Glutamatergic neuron (in vitro differentiated cells): Measurements from ENCODE around the gene JAKMIP1. TPM values are rescaled to one million over a fixed set of nuclear protein-coding genes. Genes with fewer than 3 reads are reported as not detected.

Source experiments
- DNase-seq: peaks from one replicate; pipeline ENCODE4 v3.0.0; 2022
- H3K27ac Mint-ChIP-seq: one replicate; pipeline ENCODE4 v1.8.0; 2020; ENCODE audit warnings: mild to moderate bottlenecking, mixed read lengths, inconsistent platforms; ENCODE audit not compliant: unreplicated experiment
- H3K27me3 Mint-ChIP-seq: one replicate; pipeline ENCODE4 v1.8.0; 2020; ENCODE audit warnings: mild to moderate bottlenecking, moderate library complexity, mixed read lengths, inconsistent platforms; ENCODE audit not compliant: unreplicated experiment
- H3K36me3 Mint-ChIP-seq: one replicate; pipeline ENCODE4 v1.8.0; 2020; ENCODE audit warnings: mild to moderate bottlenecking, mixed read lengths, inconsistent platforms; ENCODE audit not compliant: unreplicated experiment
- H3K4me1 Mint-ChIP-seq: one replicate; pipeline ENCODE4 v1.8.0; 2020; ENCODE audit warnings: mild to moderate bottlenecking, low read depth, mixed read lengths, inconsistent platforms; ENCODE audit not compliant: unreplicated experiment
- H3K4me3 Mint-ChIP-seq: one replicate; pipeline ENCODE4 v1.8.0; 2020; ENCODE audit warnings: mild to moderate bottlenecking, mixed read lengths, inconsistent platforms; ENCODE audit not compliant: unreplicated experiment
- H3K9me3 Mint-ChIP-seq: one replicate; pipeline ENCODE4 v1.8.0; 2020; ENCODE audit warnings: mild to moderate bottlenecking, moderate library complexity, mixed read lengths, inconsistent platforms; ENCODE audit not compliant: unreplicated experiment
- total RNA-seq: library from RNA; stranded (reverse); fragmentation: NEBNext Ultra II Directional; extraction: Animal tissue kit (Norgen Biotek cat#: 25700); gene quantifications from one replicate; pipeline ENCODE4 v1.2.1, GENCODE V29; 2021; ENCODE audit not compliant: unreplicated experiment
- TF ChIP-seq, protein P1 (sequence below): fragments of 200-600 bp; sonication (generic); IDR thresholded peaks from one replicate; pipeline ENCODE4 v1.5.0; 2021; ENCODE audit not compliant: partially characterized antibody, unreplicated experiment

Gene JAKMIP1
- total RNA-seq, 1 donor from 2014 or later: 2.4 TPM

DNA sequence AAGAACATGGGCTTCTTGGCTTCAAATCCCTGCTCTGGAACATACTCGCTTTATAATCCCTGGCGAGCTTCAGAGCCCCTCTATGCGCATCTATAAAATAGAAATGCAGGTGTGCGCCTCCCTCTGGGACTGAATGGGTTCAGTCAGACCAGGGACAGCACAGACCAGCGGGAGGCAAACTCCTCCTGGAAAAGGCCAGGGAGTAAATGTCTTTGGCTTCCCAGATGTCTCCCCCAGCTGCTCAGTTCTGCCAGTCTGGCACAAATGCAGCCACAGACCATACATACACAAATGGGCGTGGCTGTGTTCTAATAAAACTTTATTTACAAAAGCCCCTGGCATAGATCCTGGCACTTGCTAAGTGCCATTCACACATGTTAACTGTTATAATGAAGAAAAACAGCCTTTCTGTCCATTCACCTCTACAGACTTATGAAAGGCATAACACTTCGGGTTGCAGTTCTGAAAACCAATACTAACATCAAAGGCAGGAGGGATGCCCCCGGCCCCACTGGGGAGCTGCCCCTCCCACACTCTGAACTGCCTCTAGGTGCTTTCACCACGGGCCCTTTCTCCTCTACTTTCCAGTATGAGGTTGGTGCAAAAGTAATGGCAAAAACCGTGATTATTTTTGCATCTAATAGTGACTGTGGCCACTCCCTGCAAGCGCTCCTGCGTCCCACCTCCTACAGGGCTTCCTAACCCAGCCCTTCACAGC is 4.6 kb downstream of the JAKMIP1 start:
- no peak for DNase-seq
- H3K27me3 Mint-ChIP-seq: peaks cover 9% of the 10 kb centered on the region
- no peak overlapping the region for H3K4me3 Mint-ChIP-seq

GRCh38 chr4:6194458-6195195 is 5.7 kb downstream of the JAKMIP1 start:
- no peak overlapping the region for H3K27ac Mint-ChIP-seq
- no peak overlapping the region for H3K4me3 Mint-ChIP-seq
- TF ChIP-seq, protein P1, sequence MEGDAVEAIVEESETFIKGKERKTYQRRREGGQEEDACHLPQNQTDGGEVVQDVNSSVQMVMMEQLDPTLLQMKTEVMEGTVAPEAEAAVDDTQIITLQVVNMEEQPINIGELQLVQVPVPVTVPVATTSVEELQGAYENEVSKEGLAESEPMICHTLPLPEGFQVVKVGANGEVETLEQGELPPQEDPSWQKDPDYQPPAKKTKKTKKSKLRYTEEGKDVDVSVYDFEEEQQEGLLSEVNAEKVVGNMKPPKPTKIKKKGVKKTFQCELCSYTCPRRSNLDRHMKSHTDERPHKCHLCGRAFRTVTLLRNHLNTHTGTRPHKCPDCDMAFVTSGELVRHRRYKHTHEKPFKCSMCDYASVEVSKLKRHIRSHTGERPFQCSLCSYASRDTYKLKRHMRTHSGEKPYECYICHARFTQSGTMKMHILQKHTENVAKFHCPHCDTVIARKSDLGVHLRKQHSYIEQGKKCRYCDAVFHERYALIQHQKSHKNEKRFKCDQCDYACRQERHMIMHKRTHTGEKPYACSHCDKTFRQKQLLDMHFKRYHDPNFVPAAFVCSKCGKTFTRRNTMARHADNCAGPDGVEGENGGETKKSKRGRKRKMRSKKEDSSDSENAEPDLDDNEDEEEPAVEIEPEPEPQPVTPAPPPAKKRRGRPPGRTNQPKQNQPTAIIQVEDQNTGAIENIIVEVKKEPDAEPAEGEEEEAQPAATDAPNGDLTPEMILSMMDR: no peak
- DNase-seq: no peak
- peaks cover 4% of the 10 kb centered on the region for H3K4me1 Mint-ChIP-seq
- peaks cover 9% of the 10 kb centered on the region for H3K27me3 Mint-ChIP-seq
- peaks cover 7% of the 10 kb centered on the region for H3K9me3 Mint-ChIP-seq
- H3K36me3 Mint-ChIP-seq: no peaks in the 10 kb centered on the region

More for the DNA sequence above, 4.6 kb downstream of the JAKMIP1 start:
- Mint-ChIP-seq H3K36me3 (no peaks in the 10 kb centered on the region), H3K4me1 (peaks cover 4% of the 10 kb centered on the region), H3K9me3 (peaks cover 7% of the 10 kb centered on the region), H3K27ac (no peak overlapping the region)
- TF ChIP-seq, protein P1: no peak

- H3K27ac Mint-ChIP-seq: no peak overlapping the region
- peaks cover 8% of the 10 kb centered on the region for H3K9me3 Mint-ChIP-seq
- H3K4me1 Mint-ChIP-seq: peaks cover 4% of the 10 kb centered on the region
- no peak overlapping the region for H3K4me3 Mint-ChIP-seq
- DNase-seq: no peak
- TF ChIP-seq, protein P1: no peak
- H3K36me3 Mint-ChIP-seq: peaks cover 1% of the 10 kb centered on the region
- peaks cover 3% of the 10 kb centered on the region for H3K27me3 Mint-ChIP-seq
Measured at GRCh38 chr4:6193399-6193798, 7.0 kb downstream of the JAKMIP1 start.

GRCh38 chr4:6192245-6192644 is 8.1 kb downstream of the JAKMIP1 start:
- TF ChIP-seq, protein P1: no peak
- H3K27ac Mint-ChIP-seq: no peak overlapping the region
- H3K27me3 Mint-ChIP-seq: no peaks in the 10 kb centered on the region
- H3K4me3 Mint-ChIP-seq: no peak overlapping the region
- H3K4me1 Mint-ChIP-seq: peaks cover 4% of the 10 kb centered on the region
- no peak for DNase-seq
- H3K36me3 Mint-ChIP-seq: peaks cover 10% of the 10 kb centered on the region
- H3K9me3 Mint-ChIP-seq: peaks cover 4% of the 10 kb centered on the region
